H1 (cell line): ENCODE results near the gene CTNS. TPM values are rescaled to one million over a fixed set of nuclear protein-coding genes. Genes with fewer than 3 reads are reported as not detected.
A peak's percentile ranks its signal among the peaks of the same experiment; 100 is the strongest.

Experiments used
- CTCF ChIA-PET: fragments of 300-600 bp; sonication (Branson Sonifier 250); formaldehyde crosslinking; loops from one replicate; lab custom pipeline; 2021; ENCODE audit not compliant: partially characterized antibody; lab: Charles Lee
- POLR2A ChIA-PET: fragments of 300-600 bp; sonication (Branson Sonifier 250); formaldehyde crosslinking; loops from one replicate; lab custom pipeline; 2021; ENCODE audit warnings: inconsistent platforms; ENCODE audit not compliant: partially characterized antibody; lab: Charles Lee
- DNase-seq, 2 experiments: peaks; one replicate each; pipeline versions ENCODE4 v3.0.0 to v3.0.0-alpha.2; 2010 to 2022; ENCODE audit warnings: low spot score in 2 of 2, low read depth in 1 of 2, mixed read lengths in 1 of 2
- FAIRE-seq: peaks from 2 replicates; lab custom pipeline; 2011; peaks lifted over from hg19 to GRCh38; lab: Jason Lieb, UNC
- H2AFZ ChIP-seq: 2 replicates; pipeline ENCODE4 v1.8.1; 2012; ENCODE audit warnings: low read length, inconsistent platforms
- H2AK5ac ChIP-seq: 2 replicates; pipeline ENCODE4 v1.6.1; 2013; ENCODE audit warnings: low read depth, low read length
- H2BK120ac ChIP-seq: replicated peaks from 2 replicates; pipeline ENCODE3; 2013; ENCODE audit warnings: low read depth, low read length, inconsistent platforms
- H2BK12ac ChIP-seq: 2 replicates; pipeline ENCODE4 v1.6.1; 2013; ENCODE audit warnings: low read depth, low read length
- H2BK15ac ChIP-seq: 2 replicates; pipeline ENCODE4 v1.6.1; 2013; ENCODE audit warnings: low read length
- H2BK20ac ChIP-seq: 2 replicates; pipeline ENCODE4 v1.6.1; 2013; ENCODE audit warnings: low read length
- H2BK5ac ChIP-seq: 2 replicates; pipeline ENCODE4 v1.6.1; 2013; ENCODE audit warnings: low read depth, low read length
- H3K14ac ChIP-seq: 2 replicates; pipeline ENCODE4 v1.6.1; 2013; ENCODE audit warnings: inconsistent platforms; ENCODE audit not compliant: insufficient read length
- H3K18ac ChIP-seq: 2 replicates; pipeline ENCODE4 v1.6.1; 2013; ENCODE audit warnings: low read length; ENCODE audit errors: extremely low read depth
- H3K23ac ChIP-seq: 2 replicates; pipeline ENCODE4 v1.6.1; 2013; ENCODE audit warnings: inconsistent platforms; ENCODE audit not compliant: insufficient read length
- H3K23me2 ChIP-seq: 2 replicates; pipeline ENCODE4 v1.6.1; 2013; ENCODE audit warnings: low read depth, low read length
- H3K27ac ChIP-seq: 2 replicates; pipeline ENCODE4 v1.6.1; 2011; ENCODE audit warnings: low read depth, low read length, inconsistent platforms
- H3K27me3 ChIP-seq, 4 experiments: replicated peaks in 1 of 4; 1 replicate in 1 of 4; 2 replicates in 3 of 4; pipeline versions ENCODE4 v1.6.1 to v1.8.1; 2011 to 2013; ENCODE audit warnings: low read length in 3 of 4, mild to moderate bottlenecking in 3 of 4, inconsistent platforms in 2 of 4, mixed read lengths in 2 of 4, moderate library complexity in 1 of 4; ENCODE audit not compliant: control insufficient read depth in 3 of 4, insufficient read depth in 3 of 4; ENCODE audit errors: extremely low read depth in 1 of 4
- H3K36me3 ChIP-seq, 4 experiments: 2 replicates each; pipeline versions ENCODE4 v1.6.1 to v1.8.1; 2011 to 2013; ENCODE audit warnings: mild to moderate bottlenecking in 4 of 4, low read length in 3 of 4, moderate library complexity in 2 of 4, control low read depth in 1 of 4, inconsistent platforms in 1 of 4; ENCODE audit not compliant: insufficient read depth in 4 of 4, control insufficient read depth in 2 of 4
- H3K4ac ChIP-seq: replicated peaks from 2 replicates; pipeline ENCODE3; 2013; ENCODE audit warnings: low read length, low read depth, mixed read lengths, inconsistent platforms; ENCODE audit not compliant: insufficient read length
- H3K4me1 ChIP-seq, 4 experiments: replicated peaks in 1 of 4; 1 replicate in 1 of 4; 2 replicates in 3 of 4; pipeline versions ENCODE4 v1.6.1 to v1.8.1; 2011 to 2013; ENCODE audit warnings: low read length in 3 of 4, inconsistent platforms in 2 of 4, mixed read lengths in 1 of 4; ENCODE audit not compliant: insufficient read depth in 4 of 4, control insufficient read depth in 3 of 4
- H3K4me2 ChIP-seq, 2 experiments: 2 replicates each; pipeline versions ENCODE4 v1.6.1 to v1.8.1; 2011 to 2013; ENCODE audit warnings: low read depth in 2 of 2, low read length in 2 of 2, control low read depth in 1 of 2, inconsistent platforms in 1 of 2, mild to moderate bottlenecking in 1 of 2; ENCODE audit not compliant: insufficient read depth in 1 of 2
- H3K4me3 ChIP-seq, 4 experiments: fragments of 200-600, 300-600 bp in 1 of 4; sonication (generic), shearing (Covaris generic), sonication (Bioruptor Twin) in 1 of 4; 2 replicates each; pipeline versions ENCODE4 v1.5.1 to v1.8.1; 2011 to 2016; ENCODE audit warnings: low read length in 4 of 4, low read depth in 3 of 4, control low read depth in 2 of 4, inconsistent platforms in 2 of 4, mild to moderate bottlenecking in 2 of 4, mixed read lengths in 1 of 4, moderate library complexity in 1 of 4; ENCODE audit not compliant: insufficient read depth in 2 of 4; ENCODE audit errors: extremely low read depth in 1 of 4
- H3K56ac ChIP-seq: replicated peaks from 2 replicates; pipeline ENCODE3; 2013; ENCODE audit warnings: low read depth, mild to moderate bottlenecking, mixed read lengths, low read length, inconsistent platforms; ENCODE audit not compliant: insufficient read length
- H3K79me1 ChIP-seq: 2 replicates; pipeline ENCODE4 v1.6.1; 2013; ENCODE audit warnings: low read depth, low read length, control low read depth
- H3K79me2 ChIP-seq, 2 experiments: 2 replicates each; pipeline versions ENCODE4 v1.6.1 to v1.8.1; 2012 to 2013; ENCODE audit warnings: low read length in 2 of 2, mild to moderate bottlenecking in 2 of 2, inconsistent platforms in 1 of 2; ENCODE audit not compliant: insufficient read depth in 2 of 2, control insufficient read depth in 1 of 2
- H3K9ac ChIP-seq, 4 experiments: replicated peaks in 1 of 4; 1 replicate in 1 of 4; 2 replicates in 3 of 4; pipeline versions ENCODE4 v1.6.1 to v1.8.1; 2011 to 2013; ENCODE audit warnings: low read depth in 3 of 4, low read length in 3 of 4, control low read depth in 2 of 4, mild to moderate bottlenecking in 2 of 4, moderate library complexity in 2 of 4, inconsistent platforms in 1 of 4; ENCODE audit errors: extremely low read depth in 1 of 4
- H3K9me3 ChIP-seq, 2 experiments: 2 replicates each; pipeline versions ENCODE4 v1.6.1 to v1.8.1; 2012 to 2013; ENCODE audit warnings: mild to moderate bottlenecking in 2 of 2, moderate library complexity in 2 of 2, control low read depth in 1 of 2, inconsistent platforms in 1 of 2, low read depth in 1 of 2, low read length in 1 of 2, mixed read lengths in 1 of 2; ENCODE audit not compliant: insufficient read depth in 2 of 2
- H4K20me1 ChIP-seq, 2 experiments: replicated peaks in 1 of 2; 2 replicates each; pipeline versions ENCODE3 to v1.8.1; 2011 to 2013; ENCODE audit warnings: inconsistent platforms in 2 of 2, low read length in 2 of 2, mild to moderate bottlenecking in 1 of 2; ENCODE audit not compliant: insufficient read depth in 2 of 2, control insufficient read depth in 1 of 2
- H4K5ac ChIP-seq: 2 replicates; pipeline ENCODE4 v1.6.1; 2013; ENCODE audit warnings: low read length, low read depth, mixed read lengths, inconsistent platforms; ENCODE audit not compliant: insufficient read length
- H4K8ac ChIP-seq: 2 replicates; pipeline ENCODE4 v1.8.0; 2013; ENCODE audit warnings: mild to moderate bottlenecking, moderate library complexity, low read length, inconsistent platforms; ENCODE audit not compliant: insufficient read depth; ENCODE audit errors: extremely low read depth
- H4K91ac ChIP-seq: replicated peaks from 2 replicates; pipeline ENCODE3; 2013; ENCODE audit warnings: low read length, mixed read lengths, inconsistent platforms; ENCODE audit not compliant: insufficient read length
- CTBP2 ChIP-seq: IDR thresholded peaks from 2 replicates; pipeline ENCODE4 v1.7.0; 2011; ENCODE audit warnings: borderline replicate concordance, mild to moderate bottlenecking, moderate library complexity, mixed read lengths, low read length; ENCODE audit not compliant: insufficient read depth, insufficient read length
- KDM1A ChIP-seq: fragments of 200-600, 300-600 bp; sonication (generic); IDR thresholded peaks from 2 replicates; pipeline ENCODE4 v1.7.1; 2016; ENCODE audit warnings: mild to moderate bottlenecking, low read length, borderline replicate concordance
- POU5F1 ChIP-seq: IDR thresholded peaks from 2 replicates; pipeline ENCODE4 v1.6.1; 2011; ENCODE audit warnings: low read depth, mild to moderate bottlenecking, low read length, moderate library complexity
- WGBS, 2 experiments: shearing (Covaris generic) in 1 of 2; methylation state at CpG; one replicate each; pipeline versions ENCODE4 v1.1.6 to v1.1.7; 2013 to 2015; ENCODE audit warnings: low lambda C conversion rate in 2 of 2, mixed read lengths in 2 of 2, inconsistent platforms in 1 of 2, low coverage in 1 of 2, missing lambda C conversion rate in 1 of 2; ENCODE audit not compliant: insufficient replicate concordance in 2 of 2, insufficient coverage in 1 of 2, insufficient read length in 1 of 2; ENCODE audit errors: extremely low coverage in 1 of 2, missing lambda C conversion rate in 1 of 2; 5-methylcytosine and 5-hydroxymethylcytosine counted together
- polyA plus RNA-seq, 7 experiments: library from polyadenylated mRNA; depleted of rRNA in 3 of 7; stranded (reverse) in 5 of 7; unstranded in 2 of 7; fragments of >200 nt in 5 of 7; fragments of 200-250 nt in 2 of 7; gene quantifications; 1 replicate in 5 of 7; 2 replicates in 1 of 7; 4 replicates in 1 of 7; pipeline versions ENCODE4 v1.2.1 to v1.2.3, GENCODE V29; 2011 to 2013; ENCODE audit warnings: missing spikeins in 2 of 7, mixed read lengths in 2 of 7
- total RNA-seq: library from RNA; stranded (reverse); fragmentation: NEBNext Ultra II Directional; extraction: Animal tissue kit (Norgen Biotek cat#: 25700); gene quantifications from 2 replicates; pipeline ENCODE4 v1.2.1, GENCODE V29; 2021

Gene CTNS
- total and polyA plus RNA-seq, 2 of the 8 experiments (the other 6 are each of a cell fraction or from before 2014, with no cell fraction given), result 11.6 to 12.9 TPM

- no peak overlapping the region for H4K8ac ChIP-seq
- H3K9ac ChIP-seq, result no peak overlapping the region
- no peaks in the 10 kb centered on the region for H3K79me1 ChIP-seq
- H3K79me2 ChIP-seq, result no peaks in the 10 kb centered on the region
- no peak overlapping the region for H3K56ac ChIP-seq
- ChIA-PET CTCF (interaction anchor here (1.7 to 3.0 kb wide), 2 partner anchors 14 to 26 kb away, joined by 4 to 14 read pairs; partner anchors contain the start of gene HASPIN), POLR2A (interaction anchor here (0.8 to 2.6 kb wide), 7 partner anchors 10 to 1011 kb away, joined by 3 to 7 read pairs (median 3); partner anchors contain the start of genes CTNS, EMC6, SHPK and TAX1BP3)
- peaks cover 0 to 22% (median 13%) of the 10 kb centered on the region in 4 experiments; a peak in 6 of 7 replicates for H3K27me3 ChIP-seq
- FAIRE-seq (no peak), DNase-seq (no peak)
- no peak overlapping the region for H2AFZ ChIP-seq
- no peak overlapping the region for H3K23ac ChIP-seq
- no peak overlapping the region for H2BK15ac ChIP-seq
- no peak overlapping the region for H2BK5ac ChIP-seq
- no peaks in the 10 kb centered on the region for H3K36me3 ChIP-seq
- peaks cover 0 to 14% (median 8%) of the 10 kb centered on the region in 4 experiments; a peak in 5 of 7 replicates for H3K4me1 ChIP-seq
- H3K27ac ChIP-seq, result no peak overlapping the region
- H3K18ac ChIP-seq, result no peak overlapping the region; the same call in 1 of the 2 replicates
- H2BK20ac ChIP-seq, result no peak overlapping the region
- no peak overlapping the region for H3K4me3 ChIP-seq
- peak overlapping the region; percentile 24; the same call in 1 of the 2 replicates for H2AK5ac ChIP-seq
- no peak overlapping the region for H3K14ac ChIP-seq
- no peak overlapping the region for H2BK12ac ChIP-seq
- no peak overlapping the region for H3K4ac ChIP-seq
- peak overlapping the region in 1 of 2 experiments; percentile 86; a peak in 1 of 4 replicates for H3K4me2 ChIP-seq
- no peak overlapping the region for H4K91ac ChIP-seq
- H3K23me2 ChIP-seq, result peaks cover 9% of the 10 kb centered on the region; the same call in 1 of the 2 replicates
- 0 out of 4 replicates have a peak, but pooled peaks cover 0 to 2% of the 10 kb centered on the region in 2 experiments for H3K9me3 ChIP-seq
- WGBS, 2 experiments, result 92% methylated on average over 2 of the region's 12 CpGs; no CpG with 5 or more reads in 1 of the 2 experiments
- peaks cover 0 to 5% of the 10 kb centered on the region in 2 experiments for H4K20me1 ChIP-seq
- H2BK120ac ChIP-seq, result no peak overlapping the region
- TF ChIP-seq POU5F1 (no peak), KDM1A (no peak), CTBP2 (no peak)
- H4K5ac ChIP-seq, result no peak overlapping the region
Measured at GRCh38 chr17:3697103-3697476, 60.5 kb downstream of the CTNS start.
